Subcutaneous adipose tissue (tissue), 4 donors: ENCODE measurements around the gene ELAPOR1. TPM values are rescaled to one million over a fixed set of nuclear protein-coding genes. Genes with fewer than 3 reads are reported as not detected.

Source experiments
- total RNA-seq, 4 donors: library from RNA; depleted of rRNA; stranded (reverse); fragments of >200 nt; gene quantifications; one replicate each; pipeline ENCODE4 v1.1.0, GENCODE V29; 2016
- TF ChIP-seq, protein P1 (sequence below): fragments of 450-650 bp; IDR thresholded peaks from one replicate; pipeline ENCODE4 v1.5.1; 2016; ENCODE audit warnings: low read depth, mild to moderate bottlenecking, control low read depth, antibody characterized with exemption, moderate library complexity

ELAPOR1 gene
- total RNA-seq, 4 donors from 2014 or later = 0.22 to 2.1 (median 0.51) TPM; not detected in 1

GRCh38 chr1:109104364-109105151 is 9.4 kb upstream of the ELAPOR1 start:
- TF ChIP-seq, protein P1, sequence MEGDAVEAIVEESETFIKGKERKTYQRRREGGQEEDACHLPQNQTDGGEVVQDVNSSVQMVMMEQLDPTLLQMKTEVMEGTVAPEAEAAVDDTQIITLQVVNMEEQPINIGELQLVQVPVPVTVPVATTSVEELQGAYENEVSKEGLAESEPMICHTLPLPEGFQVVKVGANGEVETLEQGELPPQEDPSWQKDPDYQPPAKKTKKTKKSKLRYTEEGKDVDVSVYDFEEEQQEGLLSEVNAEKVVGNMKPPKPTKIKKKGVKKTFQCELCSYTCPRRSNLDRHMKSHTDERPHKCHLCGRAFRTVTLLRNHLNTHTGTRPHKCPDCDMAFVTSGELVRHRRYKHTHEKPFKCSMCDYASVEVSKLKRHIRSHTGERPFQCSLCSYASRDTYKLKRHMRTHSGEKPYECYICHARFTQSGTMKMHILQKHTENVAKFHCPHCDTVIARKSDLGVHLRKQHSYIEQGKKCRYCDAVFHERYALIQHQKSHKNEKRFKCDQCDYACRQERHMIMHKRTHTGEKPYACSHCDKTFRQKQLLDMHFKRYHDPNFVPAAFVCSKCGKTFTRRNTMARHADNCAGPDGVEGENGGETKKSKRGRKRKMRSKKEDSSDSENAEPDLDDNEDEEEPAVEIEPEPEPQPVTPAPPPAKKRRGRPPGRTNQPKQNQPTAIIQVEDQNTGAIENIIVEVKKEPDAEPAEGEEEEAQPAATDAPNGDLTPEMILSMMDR = no peak

- TF ChIP-seq, protein P1 = no peak
These were observed 8.0 kb upstream of the ELAPOR1 start for GRCh38 chr1:109105881-109106280.

DNA sequence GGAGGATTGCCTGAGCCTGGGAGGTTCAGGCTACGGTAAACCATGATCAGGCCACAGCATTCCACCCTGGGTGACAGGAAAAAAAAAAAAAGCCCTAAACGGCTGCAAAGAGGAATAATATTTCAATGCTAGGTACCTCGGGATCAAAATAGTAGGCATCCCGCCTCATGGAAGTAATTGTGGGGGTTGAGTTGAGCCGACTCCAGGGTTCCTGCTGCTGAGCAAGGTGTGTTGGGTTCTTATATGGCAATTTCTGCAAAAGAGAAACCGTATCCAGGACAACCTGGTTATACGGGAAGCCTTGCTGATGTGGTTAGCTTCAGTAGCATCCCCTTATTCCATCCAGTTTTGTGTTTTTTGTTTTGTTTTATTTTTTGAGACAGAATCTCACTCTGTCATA is 6.1 kb upstream of the ELAPOR1 start:
- TF ChIP-seq, protein P1 = no peak

DNA sequence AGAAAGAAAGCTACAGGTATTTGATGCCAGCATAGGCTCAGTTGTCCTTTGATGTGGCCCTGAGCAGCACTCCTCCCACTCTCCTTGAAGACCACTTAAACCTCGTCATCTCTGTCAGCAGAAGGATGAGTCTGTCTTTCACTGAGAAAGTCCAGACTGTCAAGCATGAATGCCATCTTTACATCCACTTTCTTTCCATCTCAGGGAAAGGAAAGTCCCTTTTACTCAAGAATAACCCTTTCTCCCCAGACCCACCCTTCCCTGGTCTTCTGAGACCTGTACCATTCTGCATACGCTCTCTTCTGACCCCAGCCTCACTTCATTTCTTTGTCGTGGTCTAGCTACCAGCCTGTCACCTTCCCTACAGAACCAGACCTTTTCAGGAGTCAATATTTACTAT is 4.0 kb upstream of the ELAPOR1 start:
- TF ChIP-seq, protein P1 = no peak

- TF ChIP-seq, protein P1 = no peak
These were observed 2.4 kb upstream of the ELAPOR1 start for GRCh38 chr1:109111386-109112055.

DNA sequence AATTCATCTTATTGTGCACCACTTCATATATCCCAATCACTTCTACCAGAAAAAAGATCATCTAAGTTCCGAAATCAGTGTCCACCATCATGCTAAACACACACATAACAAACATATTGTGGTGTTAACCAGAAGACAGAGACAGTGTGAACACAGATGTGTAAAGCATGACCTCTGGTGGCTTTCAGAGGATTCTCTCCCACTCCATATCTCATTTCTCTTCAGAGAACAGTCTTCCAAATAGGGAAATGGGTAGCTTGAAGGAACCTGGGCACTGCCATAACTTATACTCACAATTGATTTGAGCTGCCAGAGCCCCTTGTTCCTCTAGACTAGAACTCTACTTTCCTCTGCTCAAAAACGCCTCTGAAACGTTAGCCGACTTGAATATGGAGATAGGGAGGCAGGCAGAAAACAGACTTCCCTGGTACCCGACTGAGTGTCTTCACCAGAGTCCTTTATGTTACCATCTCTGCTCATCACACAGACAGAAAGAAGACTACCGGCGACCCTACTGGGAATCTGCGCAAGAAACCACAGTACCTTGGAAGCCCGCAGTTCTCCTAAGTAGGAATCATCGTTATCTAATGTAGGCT is 1.8 kb upstream of the ELAPOR1 start:
- TF ChIP-seq, protein P1 = no peak

DNA sequence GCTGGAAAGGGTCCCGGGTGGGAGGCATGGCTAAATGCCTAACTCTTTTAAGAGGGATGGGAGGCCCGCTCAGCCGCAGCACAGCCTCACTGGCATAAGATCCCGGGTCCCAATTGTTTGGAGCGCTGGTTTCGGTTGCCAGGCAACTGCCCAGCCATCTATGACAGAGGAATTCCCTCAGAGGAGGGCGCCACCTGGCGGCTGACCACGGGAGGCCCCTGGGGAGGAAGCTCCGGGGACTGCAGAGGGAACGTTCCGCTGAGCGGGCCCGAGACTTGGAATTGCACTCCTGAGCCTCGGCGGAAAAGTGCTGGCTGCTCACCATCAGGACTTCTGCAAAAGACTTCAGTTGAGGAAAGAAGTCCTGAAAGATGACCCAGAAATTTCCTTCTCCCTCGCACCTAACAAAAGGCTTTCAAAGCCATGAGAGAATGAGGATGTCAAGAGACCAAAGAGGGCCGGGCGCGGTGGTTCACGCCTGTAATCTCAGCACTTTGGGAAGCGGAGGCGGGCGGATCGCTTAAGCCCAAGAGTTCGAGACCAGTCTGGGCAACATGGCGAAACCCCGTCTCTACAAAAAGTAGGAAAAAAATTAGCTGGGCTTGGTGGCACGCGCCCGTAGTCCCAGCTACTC is 1.1 kb upstream of the ELAPOR1 start:
- TF ChIP-seq, protein P1 = no peak
